ENCODE results near the gene TJP2.

The TJP2 gene

GRCh38 chr9:69191231-69191630, 17.2 kb downstream of the TJP2 start:
- no peak for DNase-seq (ENCODE audit: low read depth)

- DNase-seq (ENCODE audit: low read depth): no peak
These were observed 18.1 kb downstream of the TJP2 start for GRCh38 chr9:69192214-69192613.

- no peak for DNase-seq (ENCODE audit: low read depth)
These were observed 19.6 kb downstream of the TJP2 start for GRCh38 chr9:69193685-69194032.

- DNase-seq (ENCODE audit: low read depth): no peak
These were observed 20.8 kb downstream of the TJP2 start for GRCh38 chr9:69194702-69195418.

GRCh38 chr9:69195668-69196067, 21.6 kb downstream of the TJP2 start:
- DNase-seq (ENCODE audit: low read depth): no peak

- no peak for DNase-seq (ENCODE audit: low read depth)
These were observed 23.6 kb downstream of the TJP2 start for GRCh38 chr9:69197687-69198086.

GRCh38 chr9:69198521-69199220, 24.6 kb downstream of the TJP2 start:
- DNase-seq (ENCODE audit: low read depth): no peak

- no peak for DNase-seq (ENCODE audit: low read depth)
These were observed 25.8 kb downstream of the TJP2 start for GRCh38 chr9:69199769-69200470.

GRCh38 chr9:69202556-69202955, 28.5 kb downstream of the TJP2 start:
- no peak for DNase-seq (ENCODE audit: low read depth)

- DNase-seq (ENCODE audit: low read depth): no peak
These were observed 30.2 kb downstream of the TJP2 start for GRCh38 chr9:69204326-69204725.

- DNase-seq (ENCODE audit: low read depth): no peak
These were observed 30.8 kb downstream of the TJP2 start for GRCh38 chr9:69204849-69205248.

- no peak for DNase-seq (ENCODE audit: low read depth)
These were observed 32.0 kb downstream of the TJP2 start for GRCh38 chr9:69206047-69206446.

- no peak for DNase-seq (ENCODE audit: low read depth)
These were observed 33.4 kb downstream of the TJP2 start for GRCh38 chr9:69207503-69207902.

GRCh38 chr9:69211424-69212036, 37.5 kb downstream of the TJP2 start:
- DNase-seq (ENCODE audit: low read depth): no peak

- no peak for DNase-seq (ENCODE audit: low read depth)
These were observed 39.6 kb downstream of the TJP2 start for GRCh38 chr9:69213647-69214046.

- no peak for DNase-seq (ENCODE audit: low read depth)
These were observed 40.9 kb downstream of the TJP2 start for GRCh38 chr9:69214939-69215338.

GRCh38 chr9:69215774-69216485, 41.9 kb downstream of the TJP2 start:
- no peak for DNase-seq (ENCODE audit: low read depth)

GRCh38 chr9:69218166-69218565, 44.1 kb downstream of the TJP2 start:
- no peak for DNase-seq (ENCODE audit: low read depth)

GRCh38 chr9:69221036-69221435, 47.0 kb downstream of the TJP2 start:
- DNase-seq (ENCODE audit: low read depth): no peak

GRCh38 chr9:69222970-69223369, 48.9 kb downstream of the TJP2 start:
- DNase-seq (ENCODE audit: low read depth): no peak

- DNase-seq (ENCODE audit: low read depth): peak; percentile 40
These were observed 49.5 kb downstream of the TJP2 start for GRCh38 chr9:69223605-69224004.

GRCh38 chr9:69229367-69229766, 55.3 kb downstream of the TJP2 start:
- DNase-seq (ENCODE audit: low read depth): no peak
